IPS-18c (cell line): ENCODE measurements around the gene HAPLN3.

Experiments used
- H3K4me3 ChIP-seq: 2 replicates; pipeline ENCODE4 v1.7.0; 2013; ENCODE audit warnings: low read depth, mild to moderate bottlenecking, low read length, moderate library complexity; ENCODE audit not compliant: insufficient read depth
- H3K9me3 ChIP-seq: one replicate; pipeline ENCODE4 v1.6.1; 2013; ENCODE audit warnings: mild to moderate bottlenecking, low read length, moderate library complexity; ENCODE audit not compliant: control insufficient read depth, insufficient read depth

Gene HAPLN3

DNA sequence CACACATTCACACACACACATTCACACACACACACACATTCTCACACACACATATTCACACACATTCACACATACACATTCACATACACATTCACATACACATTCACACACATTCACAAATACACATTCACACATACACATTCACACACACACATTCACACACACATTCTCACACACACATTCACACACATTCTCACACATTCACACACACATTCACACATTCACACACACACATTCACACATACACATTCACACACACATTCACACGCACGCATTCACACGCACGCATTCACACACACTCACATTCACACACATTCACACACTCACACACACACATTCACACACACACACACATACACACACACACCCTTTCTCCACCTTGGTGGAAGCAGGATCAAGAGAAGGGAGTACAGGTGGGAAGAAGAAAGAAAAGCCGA lies 5.7 kb upstream of the HAPLN3 start:
- H3K9me3 ChIP-seq, result no peaks in the 10 kb centered on the region
- no peak overlapping the region for H3K4me3 ChIP-seq

DNA sequence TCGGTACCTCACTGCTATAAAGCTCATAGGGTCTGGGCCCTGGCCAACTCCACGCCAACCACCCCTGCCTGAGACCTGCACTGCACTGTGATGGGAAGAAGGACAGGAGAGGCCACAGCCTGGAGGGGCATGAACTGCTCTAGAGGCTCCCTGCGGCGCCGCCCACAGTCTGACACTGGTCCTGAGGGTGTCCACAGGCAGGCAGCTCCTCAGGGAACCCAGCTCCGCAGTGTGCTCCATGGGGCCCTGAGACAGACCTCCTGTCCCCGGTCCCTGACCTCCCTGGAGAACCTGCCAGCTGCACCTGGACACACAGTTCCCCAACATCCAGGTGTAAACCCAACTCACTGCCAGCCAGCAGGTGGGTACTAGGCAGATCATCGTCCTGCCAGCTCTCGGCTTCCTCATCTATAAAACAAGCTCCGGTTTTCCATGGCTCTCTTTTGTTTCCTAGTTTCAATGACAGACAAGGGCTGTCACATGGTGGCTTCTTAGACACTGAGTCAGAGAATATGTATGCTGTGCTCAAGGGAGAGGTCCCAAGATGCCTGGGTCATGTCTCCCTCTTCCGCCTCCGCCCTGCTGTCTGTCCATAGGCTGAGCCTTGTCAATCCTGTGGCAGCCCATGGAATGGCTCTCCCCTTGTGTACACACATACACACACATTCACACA lies 5.1 kb upstream of the HAPLN3 start:
- Histone ChIP-seq H3K4me3 (no peak overlapping the region), H3K9me3 (no peaks in the 10 kb centered on the region)

DNA sequence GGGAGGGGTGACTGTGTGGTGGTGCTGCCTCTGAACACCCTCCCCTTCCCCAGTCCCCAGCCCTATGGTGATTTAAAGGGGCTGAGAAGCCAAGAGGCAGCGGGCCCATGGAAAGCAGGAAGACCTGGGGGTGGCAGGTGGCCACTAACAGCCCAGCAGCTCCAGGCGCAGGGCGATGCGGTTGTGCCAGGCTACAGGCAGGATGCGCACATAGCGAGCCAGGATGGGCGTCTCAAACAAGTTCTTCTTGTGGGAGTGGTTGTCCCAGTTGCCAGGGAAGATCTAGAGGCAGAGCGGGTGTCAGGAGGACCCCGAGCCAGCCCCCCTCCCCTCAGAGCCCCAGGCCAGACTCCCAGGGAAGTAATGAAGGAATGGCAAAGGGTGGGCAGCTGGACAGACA lies 3.9 kb upstream of the HAPLN3 start:
- H3K9me3 ChIP-seq, result no peaks in the 10 kb centered on the region
- no peak overlapping the region for H3K4me3 ChIP-seq

DNA sequence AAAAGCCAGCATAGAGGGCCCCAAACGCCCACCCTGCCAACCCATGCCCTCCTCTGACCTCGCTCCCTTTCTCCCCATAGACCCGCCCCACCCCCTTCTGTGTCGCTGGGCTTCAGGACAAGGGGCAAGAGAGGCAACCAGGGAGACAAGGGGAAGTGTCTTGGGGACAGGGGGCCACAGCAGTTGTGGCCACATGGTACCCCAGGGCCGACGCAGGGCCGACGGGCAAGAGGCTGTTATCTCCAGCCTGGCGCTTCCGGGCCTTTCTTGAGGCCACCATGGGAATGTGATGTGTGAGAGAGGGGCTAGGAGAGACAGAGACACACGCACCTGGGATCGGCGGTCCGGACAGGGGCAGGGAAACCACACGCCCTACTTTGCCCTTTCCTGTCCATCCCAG lies 3.4 kb upstream of the HAPLN3 start:
- no peak overlapping the region for H3K4me3 ChIP-seq
- no peaks in the 10 kb centered on the region for H3K9me3 ChIP-seq

DNA sequence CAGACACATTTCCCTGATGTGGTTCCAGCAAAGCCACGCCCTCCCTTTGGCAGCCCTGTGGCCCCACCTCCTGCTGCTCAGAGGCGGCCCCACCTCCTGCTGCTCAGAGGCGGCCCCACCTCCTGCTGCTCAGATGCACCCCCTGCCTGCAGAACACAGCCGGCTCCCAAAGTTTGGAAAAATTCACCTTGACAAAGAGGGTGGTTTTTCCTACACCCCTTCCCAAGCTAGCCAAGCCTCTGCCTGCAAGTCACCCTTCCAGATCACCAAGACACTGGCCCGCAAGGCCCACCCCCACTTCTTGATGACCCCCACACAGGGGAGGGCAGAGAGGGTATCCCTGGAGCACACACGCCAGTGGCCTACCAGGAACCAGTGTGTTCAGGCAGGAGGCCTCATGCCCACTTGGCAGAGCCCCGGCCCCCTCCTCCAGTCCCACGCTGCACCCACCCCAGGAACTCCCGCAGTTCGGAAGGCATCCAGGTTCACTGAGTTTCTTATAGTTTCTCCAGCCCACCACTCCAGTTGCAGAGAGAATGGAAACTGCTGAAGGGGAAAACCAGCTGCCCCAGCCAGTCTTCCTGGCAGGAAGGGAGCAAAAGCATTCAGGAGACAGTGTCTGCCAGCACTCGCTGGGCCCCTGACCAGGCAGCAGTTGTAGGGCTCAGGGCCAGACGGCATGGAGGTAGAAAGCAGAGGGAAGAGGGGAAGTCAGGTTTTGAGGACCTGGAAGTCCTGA lies 2.3 kb upstream of the HAPLN3 start:
- no peaks in the 10 kb centered on the region for H3K9me3 ChIP-seq
- H3K4me3 ChIP-seq, result no peak overlapping the region

DNA sequence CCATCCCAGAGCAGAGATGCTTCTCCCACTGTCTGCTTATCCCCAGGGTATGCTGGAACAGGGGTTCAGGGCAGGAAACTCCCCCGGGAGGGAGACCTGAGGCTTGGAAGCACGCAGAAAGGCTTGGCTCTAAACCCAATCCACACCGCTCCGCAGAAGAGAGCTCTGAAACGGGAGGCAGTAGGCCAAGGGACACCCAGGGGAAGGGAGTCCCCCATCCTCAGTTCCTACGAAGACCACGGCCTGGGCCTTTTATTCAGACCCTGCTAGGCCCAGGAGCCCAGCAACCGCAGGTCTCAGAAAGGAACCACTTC lies 1.8 kb upstream of the HAPLN3 start:
- no peak overlapping the region for H3K4me3 ChIP-seq
- no peaks in the 10 kb centered on the region for H3K9me3 ChIP-seq

DNA sequence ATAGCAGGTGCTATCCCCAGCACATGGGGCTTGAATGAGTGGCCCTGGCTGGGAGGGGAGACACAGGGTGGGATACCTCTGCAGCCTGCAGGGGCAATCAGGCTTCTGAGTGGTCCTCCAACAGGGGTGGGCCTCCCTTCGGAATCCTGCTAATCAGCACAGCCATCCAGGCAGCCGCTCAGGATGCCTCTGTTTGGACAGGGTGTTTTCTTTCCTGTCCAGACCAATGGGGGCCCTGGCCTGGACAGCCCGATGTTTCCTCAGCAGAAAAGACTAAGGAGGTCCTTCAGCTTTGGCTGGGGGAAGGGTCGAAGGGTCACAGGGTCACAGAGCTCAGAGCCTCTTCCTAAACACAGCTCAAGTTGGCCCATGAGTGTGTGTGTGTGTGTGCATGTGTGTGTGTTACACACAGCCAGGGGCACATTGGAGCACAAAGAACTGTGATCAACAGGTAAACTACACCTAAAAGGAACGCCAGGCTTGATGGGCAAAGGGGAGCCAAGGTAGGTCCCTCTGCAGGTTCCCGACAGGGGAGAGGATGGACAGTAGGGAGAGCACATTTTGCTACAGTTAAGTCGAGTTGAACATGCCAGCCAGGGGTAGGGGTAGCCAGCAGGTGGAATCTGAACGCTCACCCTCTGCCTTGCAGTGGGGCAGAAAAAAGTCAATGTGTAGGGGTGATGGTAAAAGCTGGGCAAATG lies 1.1 kb upstream of the HAPLN3 start:
- Histone ChIP-seq H3K4me3 (no peak overlapping the region), H3K9me3 (no peaks in the 10 kb centered on the region)

DNA sequence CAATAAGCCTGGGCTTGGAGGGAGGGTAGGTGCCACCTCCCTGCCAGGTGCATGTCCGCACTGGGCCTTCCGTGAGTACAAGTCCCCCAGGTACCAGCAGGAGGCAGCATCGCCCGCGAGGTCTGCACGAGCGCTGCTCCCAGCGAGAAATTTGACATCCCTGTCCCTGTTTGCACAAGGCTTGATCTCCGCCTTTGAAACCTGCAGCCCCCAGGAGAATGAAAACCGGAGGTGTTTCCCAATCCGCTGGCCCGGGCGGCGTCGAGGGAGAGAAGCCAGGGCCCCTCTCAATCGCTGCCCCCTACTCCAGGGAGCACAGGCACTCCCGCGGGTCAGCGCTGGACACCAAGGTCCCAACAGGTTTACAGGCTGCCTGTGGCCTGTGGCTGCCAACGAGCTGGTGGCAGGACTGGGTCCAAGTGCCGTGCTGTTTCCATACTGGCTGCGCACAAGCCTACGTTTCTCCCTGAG lies 961 bp downstream of the HAPLN3 start:
- H3K9me3 ChIP-seq, result no peaks in the 10 kb centered on the region
- H3K4me3 ChIP-seq, result peak overlapping the region; percentile 77

DNA sequence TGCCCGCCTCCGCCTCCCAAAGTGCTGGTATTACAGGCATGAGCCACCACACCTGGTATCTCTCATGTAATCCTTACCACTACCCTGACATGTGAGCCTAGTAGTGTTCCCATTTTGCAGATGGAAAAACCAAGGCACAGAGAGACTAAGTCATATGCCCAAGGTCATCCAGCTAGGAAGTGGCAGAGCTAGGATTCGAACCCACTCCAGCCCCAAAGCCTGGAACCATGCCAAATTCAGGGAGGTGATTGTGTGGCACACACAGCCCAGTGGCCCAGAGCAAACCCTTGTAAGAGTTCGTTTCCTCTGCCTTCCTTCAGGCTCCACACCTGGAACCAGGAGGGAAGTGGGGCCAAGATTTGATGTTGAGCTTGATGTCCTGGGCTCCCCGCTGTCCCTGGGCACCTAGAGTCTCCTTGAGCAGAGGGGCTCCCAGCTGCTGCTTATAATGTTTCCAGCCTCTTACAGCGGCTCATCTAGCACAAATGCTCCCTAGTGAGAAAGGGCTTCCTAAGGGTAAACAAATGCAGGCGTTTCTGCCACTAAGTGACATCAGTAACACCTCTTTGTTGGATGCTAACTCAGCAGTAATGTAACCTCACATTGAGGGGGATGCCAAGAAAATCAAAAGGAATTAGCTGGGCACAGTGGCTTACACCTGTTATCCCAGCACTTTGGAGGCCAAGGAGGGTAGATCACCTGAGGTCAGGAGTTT lies 3.6 kb downstream of the HAPLN3 start:
- Histone ChIP-seq H3K4me3 (no peak overlapping the region), H3K9me3 (no peaks in the 10 kb centered on the region)

DNA sequence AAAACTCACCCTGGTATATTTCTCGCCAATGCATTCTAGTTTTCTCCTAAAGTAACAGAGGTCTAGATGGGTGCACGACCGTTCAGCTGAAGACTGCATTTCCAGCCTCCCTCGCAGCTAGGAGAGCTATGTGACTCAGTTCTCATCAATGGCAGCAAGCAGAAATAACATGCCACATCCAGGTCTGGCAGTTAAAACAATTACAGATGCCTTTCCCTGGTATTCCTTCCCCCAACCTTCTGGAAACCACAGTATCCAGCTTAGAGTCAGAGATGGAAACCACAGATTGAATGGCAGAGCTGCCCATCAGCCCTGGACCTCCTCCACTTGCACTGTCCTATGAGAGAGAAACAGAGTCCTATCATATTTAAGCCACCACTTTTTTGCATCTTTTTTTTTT lies 4.8 kb downstream of the HAPLN3 start:
- Histone ChIP-seq H3K4me3 (no peak overlapping the region), H3K9me3 (no peaks in the 10 kb centered on the region)

DNA sequence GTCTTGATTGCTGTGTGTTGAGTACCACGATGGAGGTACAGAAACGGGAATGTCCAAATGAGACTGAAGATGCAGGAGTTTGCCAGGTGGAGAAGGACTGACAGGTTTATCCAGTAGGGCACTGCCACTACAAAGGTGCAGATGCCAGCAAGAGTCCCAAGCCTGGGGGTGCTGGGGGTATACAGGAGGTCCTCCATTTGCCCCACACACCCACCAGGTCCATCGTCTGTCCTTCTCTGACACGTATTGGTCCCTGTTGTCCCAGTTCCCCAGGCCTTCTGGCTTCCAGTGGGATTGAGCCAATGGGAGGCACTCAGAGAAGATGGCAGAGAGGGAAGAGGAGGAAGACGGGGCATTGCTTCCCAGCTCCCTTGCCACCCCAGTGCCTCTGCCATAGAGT lies 6.6 kb downstream of the HAPLN3 start:
- Histone ChIP-seq H3K9me3 (no peaks in the 10 kb centered on the region), H3K4me3 (no peak overlapping the region)

DNA sequence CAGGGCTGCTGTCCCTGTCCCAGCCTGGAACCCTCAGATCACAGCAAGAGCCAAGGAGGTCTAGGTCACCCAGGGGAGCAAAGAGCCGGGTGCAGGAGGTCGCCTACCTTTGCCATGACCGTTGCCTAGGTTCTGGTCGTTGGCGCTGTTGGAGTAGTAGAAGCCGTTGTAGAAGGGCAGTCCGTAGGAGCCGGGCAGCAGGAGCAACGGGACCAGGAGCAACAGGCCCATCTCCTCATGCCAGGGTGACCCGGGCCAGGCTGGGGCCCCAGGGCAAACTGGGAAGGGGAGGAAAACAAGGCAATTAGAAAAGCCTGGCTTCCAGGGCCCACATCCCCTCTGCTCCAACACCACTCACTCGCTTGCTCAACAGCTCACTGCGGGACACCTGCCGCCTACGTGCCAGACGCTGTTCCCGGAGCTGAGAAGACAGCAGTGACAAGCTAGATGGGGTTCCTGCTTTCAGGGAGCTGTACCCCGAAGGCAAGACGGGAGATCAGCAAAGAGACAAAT lies 8.2 kb downstream of the HAPLN3 start:
- Histone ChIP-seq H3K9me3 (no peaks in the 10 kb centered on the region), H3K4me3 (no peak overlapping the region)

DNA sequence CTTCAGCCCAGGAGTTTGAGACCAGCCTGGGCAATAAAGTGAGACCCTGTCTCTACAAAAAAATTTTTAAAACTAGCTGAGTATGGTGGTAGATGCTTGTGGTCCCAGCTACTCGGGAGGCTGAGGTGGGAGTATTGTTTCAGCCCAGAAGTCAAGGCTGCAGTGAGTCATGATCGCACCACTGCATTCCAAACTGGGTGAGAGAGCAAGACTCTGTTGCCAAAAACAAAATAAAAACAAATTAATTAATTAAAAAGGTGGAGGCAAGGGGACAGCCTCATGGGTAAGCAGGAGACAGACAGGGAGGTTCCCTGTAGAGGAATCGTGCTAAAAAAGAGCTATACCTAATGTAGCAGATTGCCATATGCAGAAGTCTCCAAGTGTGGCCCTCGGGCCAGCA lies 12.6 kb downstream of the HAPLN3 start:
- H3K9me3 ChIP-seq, result no peaks in the 10 kb centered on the region

DNA sequence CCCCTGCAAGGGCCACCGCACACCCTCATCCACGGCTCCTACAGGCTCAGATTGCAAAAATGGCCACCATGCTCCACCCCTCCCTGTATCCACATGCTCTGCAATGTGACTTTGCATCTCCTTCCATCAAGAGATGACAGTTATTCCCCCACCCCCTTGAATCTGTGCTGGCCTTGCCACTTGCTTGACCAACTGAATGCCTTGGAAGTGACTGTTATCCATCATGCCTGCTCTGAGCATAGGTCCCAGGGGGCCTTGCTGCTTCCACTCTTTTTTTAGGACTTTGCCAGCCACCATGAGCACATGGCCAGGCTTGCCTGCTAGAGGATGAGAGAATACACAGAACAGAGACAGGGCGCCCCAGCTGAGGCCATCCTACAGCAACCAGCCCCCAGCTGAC lies 13.6 kb downstream of the HAPLN3 start:
- H3K4me3 ChIP-seq, result no peak overlapping the region
- H3K9me3 ChIP-seq, result no peaks in the 10 kb centered on the region

More for the DNA sequence above, 12.6 kb downstream of the HAPLN3 start:
- no peak overlapping the region for H3K4me3 ChIP-seq

DNA sequence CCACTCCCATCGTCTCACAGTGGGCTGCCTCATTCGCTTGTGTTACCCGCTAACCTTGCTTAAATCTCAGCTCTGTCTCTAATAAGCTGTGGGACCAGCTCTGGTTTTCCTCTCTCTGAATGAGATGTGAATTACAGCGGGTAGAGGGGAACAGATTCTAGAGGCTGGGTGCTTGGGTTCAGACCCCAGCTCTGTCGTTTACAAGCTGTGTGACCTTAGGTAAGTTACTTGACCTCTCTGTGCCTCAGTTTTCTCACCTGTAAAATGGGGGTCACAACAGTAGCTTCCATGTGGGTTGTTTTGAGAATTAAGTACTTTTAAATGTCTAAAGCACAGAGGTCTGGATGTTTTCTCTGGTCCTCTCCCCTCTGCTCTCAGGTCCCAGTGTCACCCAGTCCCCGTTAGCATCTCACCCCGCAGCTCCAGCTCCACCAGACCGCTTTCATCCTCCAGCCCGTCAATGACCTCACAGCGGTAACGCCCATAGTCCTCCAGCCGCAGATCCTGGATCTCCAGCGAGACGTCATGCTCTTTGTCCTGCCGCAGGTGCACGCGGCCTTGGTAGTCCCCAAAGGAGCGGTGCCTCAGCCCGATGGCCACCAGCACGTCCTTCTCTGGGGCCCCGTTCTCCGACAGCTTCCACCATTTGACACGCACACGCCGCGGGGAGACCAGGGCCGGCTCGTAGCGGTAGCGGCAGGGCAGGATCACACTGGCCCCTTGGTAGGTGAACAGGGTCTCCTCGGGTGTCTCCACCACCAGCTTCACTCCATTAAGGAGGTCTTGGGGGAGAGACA lies 14.2 kb downstream of the HAPLN3 start:
- no peak overlapping the region for H3K4me3 ChIP-seq
- no peaks in the 10 kb centered on the region for H3K9me3 ChIP-seq

DNA sequence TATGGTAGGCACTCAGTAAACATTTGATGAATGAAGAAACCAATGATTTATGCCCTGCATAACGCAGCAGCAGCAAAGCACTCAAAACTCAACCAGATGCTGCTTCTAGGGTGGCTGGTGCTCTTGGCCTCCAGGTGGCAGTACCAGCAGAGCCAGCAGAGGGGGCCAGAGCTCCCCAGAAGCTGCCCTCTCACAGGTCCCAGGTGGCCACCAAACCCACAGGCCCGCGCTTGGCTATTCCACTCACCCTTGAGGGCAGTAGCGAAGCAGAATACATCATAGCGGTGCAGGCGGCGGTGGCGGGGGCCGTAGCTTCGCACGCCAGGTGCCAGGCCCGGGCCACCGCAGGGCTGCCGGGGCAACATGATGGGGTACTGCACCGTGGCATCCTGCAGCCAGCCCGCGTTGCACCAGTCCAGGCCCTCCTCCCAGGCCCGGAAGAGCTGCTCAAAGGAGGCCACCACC lies 16.6 kb downstream of the HAPLN3 start:
- no peaks in the 10 kb centered on the region for H3K9me3 ChIP-seq
- H3K4me3 ChIP-seq, result no peak overlapping the region

DNA sequence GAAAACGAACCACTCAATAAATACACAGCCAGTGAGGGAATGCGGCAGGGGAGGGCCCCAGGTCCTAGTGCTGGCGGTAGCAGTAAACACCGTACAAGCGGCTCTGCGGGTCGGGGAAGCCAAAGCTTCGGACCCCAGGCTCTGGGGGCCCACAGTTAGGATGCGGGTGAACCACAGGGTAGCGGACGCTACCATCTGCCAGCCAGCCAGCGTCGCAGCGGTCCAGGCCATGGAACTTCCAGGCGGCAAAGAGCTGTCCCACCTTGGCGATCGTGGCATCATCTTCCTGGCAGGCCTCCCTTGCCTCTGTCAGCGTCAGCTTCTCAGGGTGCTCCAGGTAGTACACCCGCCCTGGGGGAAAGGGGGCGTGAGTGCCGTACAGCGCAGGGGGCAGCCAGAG lies 17.4 kb downstream of the HAPLN3 start:
- H3K4me3 ChIP-seq, result no peak overlapping the region
- H3K9me3 ChIP-seq, result no peaks in the 10 kb centered on the region
